K562 (cell line): Measurements from ENCODE around the gene SNX25. TPM values are rescaled to one million over a fixed set of nuclear protein-coding genes. Genes with fewer than 3 reads are reported as not detected.

ENCODE experiments used
- ATF3 ChIP-seq, 2 experiments: fragments of 450-650 bp in 1 of 2; sonication (generic) in 1 of 2; formaldehyde crosslinking in 1 of 2; IDR thresholded peaks in 1 of 2; conservative IDR thresholded peaks in 1 of 2; 2 replicates each; pipeline versions ENCODE4 v1.6.1 to v1.8.1; 2016 to 2023; ENCODE audit warnings: mild to moderate bottlenecking in 2 of 2, moderate library complexity in 2 of 2, inconsistent platforms in 1 of 2, missing genetic modification reagents in 1 of 2
- CLOCK ChIP-seq: fragments of 250-450 bp; sonication (Bioruptor Pico); IDR thresholded peaks from 2 replicates; pipeline ENCODE4 v1.4.0; 2020; ENCODE audit warnings: mild to moderate bottlenecking, moderate library complexity, borderline replicate concordance
- ELF1 ChIP-seq: fragments of 200-800 bp; sonication (Bioruptor generic); IDR thresholded peaks from 2 replicates; pipeline ENCODE4 v1.6.1; 2016; ENCODE audit warnings: missing genetic modification characterization, missing compliant biosample characterization
- ETV5 ChIP-seq: sonication (generic); formaldehyde crosslinking; IDR thresholded peaks from 2 replicates; pipeline ENCODE4 v1.4.0; 2020; ENCODE audit warnings: low read depth, mild to moderate bottlenecking, missing genetic modification reagents
- GMEB1 ChIP-seq: fragments of 250-450 bp; sonication (Bioruptor Pico); IDR thresholded peaks from 2 replicates; pipeline ENCODE4 v1.4.0; 2020; ENCODE audit warnings: mild to moderate bottlenecking
- HES1 ChIP-seq: fragments of 450-650 bp; IDR thresholded peaks from 2 replicates; pipeline ENCODE4 v1.6.1; 2016; ENCODE audit warnings: low read depth, mild to moderate bottlenecking, moderate library complexity
- MAZ ChIP-seq, 2 experiments: fragments of 450-650 bp in 1 of 2; sonication (generic) in 1 of 2; formaldehyde crosslinking; IDR thresholded peaks in 1 of 2; conservative IDR thresholded peaks in 1 of 2; 2 replicates each; pipeline versions ENCODE4 v1.4.0 to v1.5.0; 2020; ENCODE audit warnings: mild to moderate bottlenecking in 1 of 2, missing genetic modification reagents in 1 of 2
- POLR3A ChIP-seq: IDR thresholded peaks from 2 replicates; pipeline ENCODE4 v1.6.1; 2011; ENCODE audit warnings: borderline replicate concordance, mild to moderate bottlenecking, moderate library complexity; ENCODE audit not compliant: insufficient read length, insufficient read depth; ENCODE audit errors: extremely low read depth
- SETDB1 ChIP-seq: IDR thresholded peaks from one replicate; pipeline ENCODE4 v1.6.1; 2012; ENCODE audit warnings: low read length, control low read depth, inconsistent platforms
- SIN3A ChIP-seq, 2 experiments: fragments of 150-350 bp in 1 of 2; IDR thresholded peaks; 2 replicates each; pipeline ENCODE4 v1.6.1; 2011 to 2016; ENCODE audit warnings: borderline replicate concordance in 2 of 2, low read depth in 2 of 2, low read length in 2 of 2, mild to moderate bottlenecking in 2 of 2, moderate library complexity in 2 of 2; ENCODE audit not compliant: control insufficient read depth in 1 of 2
- TAF1 ChIP-seq: IDR thresholded peaks from 2 replicates; pipeline ENCODE4 v1.6.1; 2011; ENCODE audit warnings: mild to moderate bottlenecking, low read length, moderate library complexity; ENCODE audit not compliant: insufficient read depth, control insufficient read depth, severe bottlenecking; ENCODE audit errors: extremely low read depth
- TFAP4 ChIP-seq: sonication (generic); formaldehyde crosslinking; IDR thresholded peaks from 2 replicates; pipeline ENCODE4 v1.8.0; 2022; ENCODE audit warnings: missing genetic modification reagents, mild to moderate bottlenecking, moderate library complexity, borderline replicate concordance
- ZNF274 ChIP-seq: IDR thresholded peaks from 2 replicates; pipeline ENCODE4 v1.6.1; 2011; ENCODE audit warnings: low read depth, mild to moderate bottlenecking, low read length, moderate library complexity, borderline replicate concordance
- ZNF280B ChIP-seq: fragments of 250-450 bp; sonication (Bioruptor Pico); IDR thresholded peaks from 2 replicates; pipeline ENCODE4 v1.5.1; 2021; ENCODE audit warnings: mild to moderate bottlenecking
- polyA plus RNA-seq, 8 experiments: library from polyadenylated mRNA; depleted of rRNA in 4 of 8; stranded (reverse) in 5 of 8; unstranded in 3 of 8; fragments of >200 nt; fragmentation: Nextera tagmentation in 2 of 8; fragmentation: Illumina TruSeq in 1 of 8; extraction: Ambion mirVana in 2 of 8; extraction: Trizol in 1 of 8; gene quantifications; 2 replicates each; pipeline versions ENCODE4 v1.2.1 to v1.2.3, GENCODE V29; 2011 to 2014; ENCODE audit warnings: inconsistent platforms in 1 of 8, missing spikeins in 1 of 8
- total RNA-seq, 7 experiments: library from RNA; depleted of rRNA in 6 of 7; stranded (reverse); fragments of >200 nt in 6 of 7; fragmentation: Illumina TruSeq in 2 of 7; extraction: Trizol in 2 of 7; gene quantifications; 2 replicates each; pipeline versions ENCODE4 v1.2.1 to v1.2.3, GENCODE V29; 2011 to 2021; ENCODE audit warnings: low replicate concordance in 1 of 7

Gene SNX25
- total and polyA plus RNA-seq, 9 of the 15 experiments (the other 6 are each of a cell fraction or from before 2014, with no cell fraction given): 2.5 to 23.4 (median 13.3) TPM

GRCh38 chr4:185201977-185202962 is 7.1 kb upstream of the SNX25 start (continued):
- no peak for TF ChIP-seq ZNF280B (CRISPR knock-in tag)
- 0 out of 4 replicates have a peak, but pooled peaks of 1 of the 2 experiments have one; percentile 19 for TF ChIP-seq SIN3A (IDR thresholded peaks at IDR 0.05; ENCODE audit: borderline replicate concordance in 2 of 2, control insufficient read depth in 1 of 2, low read depth in 2 of 2, low read length in 2 of 2)
- peak; percentile 55; the same call in 1 of the 2 replicates for TF ChIP-seq TFAP4
- TF ChIP-seq HES1: peak; percentile 68
- peak; percentile 36; the same call in 1 of the 2 replicates for TF ChIP-seq ELF1
- no peak for TF ChIP-seq TAF1
- TF ChIP-seq CLOCK (CRISPR knock-in tag): no peak
- TF ChIP-seq GMEB1 (CRISPR knock-in tag): no peak
- no peak for TF ChIP-seq POLR3A
- no peak for TF ChIP-seq SETDB1
- no peak for TF ChIP-seq ZNF274
- TF ChIP-seq ETV5 (CRISPR knock-in tag): peak; percentile 81
- TF ChIP-seq MAZ (CRISPR knock-in tag; conservative IDR thresholded peaks at IDR 0.05 in 1 of 2, IDR thresholded peaks at IDR 0.05 in 1 of 2): no peak; a peak in 1 of 4 replicates
- peak; percentile 6; the same call in 1 of the 2 replicates for TF ChIP-seq ATF3 (IDR thresholded peaks at IDR 0.05)
- TF ChIP-seq ATF3 (CRISPR knock-in tag; conservative IDR thresholded peaks at IDR 0.05): no peak
